Heart left ventricle (tissue), 16 donors: ENCODE results near the gene CLDN11. TPM values are rescaled to one million over a fixed set of nuclear protein-coding genes. Genes with fewer than 3 reads are reported as not detected.

Experiments
- ATAC-seq, 4 donors: fragments of 200-7000 bp; cut with Tn5 transposase; one replicate each; pipeline ENCODE4 v1.9.1; 2020 to 2022; ENCODE audit warnings: moderate library complexity in 4 of 4, mild to moderate bottlenecking in 3 of 4, moderate number of reproducible peaks in 1 of 4
- DNase-seq, 5 donors: peaks; one replicate each; pipeline ENCODE4 v3.0.0-alpha.2; 2020
- H3K27ac ChIP-seq, 12 donors: fragments of 200-600 bp; sonication (generic) in 4 of 12; one replicate each; pipeline versions ENCODE4 v1.5.0 to v1.8.0; 2016 to 2022; ENCODE audit warnings: mild to moderate bottlenecking in 2 of 12
- H3K27me3 ChIP-seq, 9 donors: fragments of 200-600 bp; sonication (generic) in 2 of 9; one replicate each; pipeline versions ENCODE4 v1.5.1 to v1.8.0; 2016 to 2022; ENCODE audit warnings: mild to moderate bottlenecking in 3 of 9
- H3K36me3 ChIP-seq, 9 donors: fragments of 200-600 bp; sonication (generic) in 2 of 9; one replicate each; pipeline versions ENCODE4 v1.5.0 to v1.8.0; 2018 to 2022; ENCODE audit warnings: mild to moderate bottlenecking in 2 of 9
- H3K4me1 ChIP-seq, 12 donors: fragments of 200-600 bp; sonication (generic) in 4 of 12; one replicate each; pipeline versions ENCODE4 v1.5.0 to v1.8.0; 2016 to 2022; ENCODE audit warnings: mild to moderate bottlenecking in 3 of 12
- H3K4me3 ChIP-seq, 12 donors: fragments of 200-600 bp; sonication (generic) in 4 of 12; one replicate each; pipeline versions ENCODE4 v1.5.0 to v1.8.0; 2017 to 2022; ENCODE audit warnings: mild to moderate bottlenecking in 9 of 12, moderate library complexity in 4 of 12
- H3K9me3 ChIP-seq, 12 donors: fragments of 200-600 bp; sonication (generic) in 4 of 12; one replicate each; pipeline versions ENCODE4 v1.5.0 to v1.8.0; 2016 to 2022; ENCODE audit warnings: mild to moderate bottlenecking in 1 of 12
- POLR2A ChIP-seq, 2 donors: fragments of 450-650 bp; IDR thresholded peaks; one replicate each; pipeline ENCODE4 v1.6.1; 2017; ENCODE audit warnings: antibody characterized with exemption in 2 of 2, mild to moderate bottlenecking in 2 of 2, moderate library complexity in 2 of 2
- WGBS, 4 donors: extraction: QIAGEN DNeasy Blood & Tissue Kit in 2 of 4; methylation state at CpG; one replicate each; pipeline versions ENCODE4 v1.1.5 to v1.1.7; 2013 to 2018; 5-methylcytosine and 5-hydroxymethylcytosine counted together
- intact Hi-C, 10 donors: fragments of 100-400 bp; cut with DNase I; formaldehyde crosslinking; loops; one replicate each; pipeline versions ENCODE4 v1.11.1 to v1.14.2; 2022
- polyA plus RNA-seq, 2 donors: library from polyadenylated mRNA; stranded (reverse); fragments of 200-250 nt; gene quantifications; one replicate each; pipeline ENCODE4 v1.2.3, GENCODE V29; 2013
- total RNA-seq, 9 donors: library from RNA; depleted of rRNA in 2 of 9; stranded (reverse); fragments of >200 nt in 2 of 9; fragmentation: NEBNext Ultra II Directional in 3 of 9; extraction: Animal tissue kit (Norgen Biotek cat#: 25700) in 3 of 9; gene quantifications; one replicate each; pipeline versions ENCODE4 v1.1.0 to v1.2.4, GENCODE V29; 2016 to 2023
- TF ChIP-seq, protein P1 (sequence below), 12 donors: fragments of 200-600 bp; sonication (generic) in 4 of 12; IDR thresholded peaks; one replicate each; pipeline versions ENCODE4 v1.5.0 to v1.8.0; 2018 to 2022; ENCODE audit warnings: antibody characterized with exemption in 12 of 12, mild to moderate bottlenecking in 5 of 12
- donor health status: ischemic (EF 13 %, LVEDD 7.1; RV severe dilation, severe dysfunction).
- donor health status: healthy with polysubstance abuse.
- donor health status: DM: no; HTN: yes; CAD: no.
- donor health status: DM: no; HTN: no; CAD: no.
- donor health status: ischemic (EF 25% LVEDD 6.9; RV normal size, moderate dysfunction).
- donor health status: ischemic (EF 25% LVEDD 5.7; RV mildly dilated, moderate dysfunction).
- donor health status: healthy.
- donor health status: DM: yes; HTN: yes; CAD: no.
- donor health status: ischemic (EF 35%, LVEDD 5.7; RV mildly dilated, moderate dysfunction).
- donor health status: nonischemic (EF 11% LVEDD 7.7; RV severe dilation, severe dysfunction).
- donor health status: DM: yes; HTN: yes; CAD: no.
- donor health status: PGD.
- donor health status: ischemic (EF 29% LVEDD 5.4; RV normal size, mild dysfunction).
- donor health status: nonischemic (EF 23%, LVEDD 6.1; RV moderate dilation, normal function).

Gene CLDN11
- total and polyA plus RNA-seq, 11 donors: 1.5 to 12.5 (median 3.0) TPM

GRCh38 chr3:170425491-170426239, 7.0 kb downstream of the CLDN11 start:
- peak overlapping the region in 1 of 12 donors; percentile 17 for H3K27ac ChIP-seq
- peaks cover 0 to 1% (median 0%) of the 10 kb centered on the region in 9 donors for H3K27me3 ChIP-seq
- H3K4me1 ChIP-seq: peaks cover 0 to 13% (median under 1%) of the 10 kb centered on the region in 12 donors
- intact Hi-C loops: loop anchor here in 1 of 10 donors (5.0 kb wide), 1 partner anchor 382 kb away; no protein-coding TSS in a partner anchor
- no peaks in the 10 kb centered on the region for H3K9me3 ChIP-seq
- TF ChIP-seq, protein P1, sequence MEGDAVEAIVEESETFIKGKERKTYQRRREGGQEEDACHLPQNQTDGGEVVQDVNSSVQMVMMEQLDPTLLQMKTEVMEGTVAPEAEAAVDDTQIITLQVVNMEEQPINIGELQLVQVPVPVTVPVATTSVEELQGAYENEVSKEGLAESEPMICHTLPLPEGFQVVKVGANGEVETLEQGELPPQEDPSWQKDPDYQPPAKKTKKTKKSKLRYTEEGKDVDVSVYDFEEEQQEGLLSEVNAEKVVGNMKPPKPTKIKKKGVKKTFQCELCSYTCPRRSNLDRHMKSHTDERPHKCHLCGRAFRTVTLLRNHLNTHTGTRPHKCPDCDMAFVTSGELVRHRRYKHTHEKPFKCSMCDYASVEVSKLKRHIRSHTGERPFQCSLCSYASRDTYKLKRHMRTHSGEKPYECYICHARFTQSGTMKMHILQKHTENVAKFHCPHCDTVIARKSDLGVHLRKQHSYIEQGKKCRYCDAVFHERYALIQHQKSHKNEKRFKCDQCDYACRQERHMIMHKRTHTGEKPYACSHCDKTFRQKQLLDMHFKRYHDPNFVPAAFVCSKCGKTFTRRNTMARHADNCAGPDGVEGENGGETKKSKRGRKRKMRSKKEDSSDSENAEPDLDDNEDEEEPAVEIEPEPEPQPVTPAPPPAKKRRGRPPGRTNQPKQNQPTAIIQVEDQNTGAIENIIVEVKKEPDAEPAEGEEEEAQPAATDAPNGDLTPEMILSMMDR (IDR thresholded peaks at IDR 0.05): no peak
- TF ChIP-seq POLR2A (IDR thresholded peaks at IDR 0.05): no peak
- 57 to 66% (median 65%) methylated on average over 11 of the region's 11 CpGs for WGBS, 4 donors
- DNase-seq (no peak), ATAC-seq (no peak)
- no peak overlapping the region for H3K4me3 ChIP-seq
- no peaks in the 10 kb centered on the region for H3K36me3 ChIP-seq

DNA sequence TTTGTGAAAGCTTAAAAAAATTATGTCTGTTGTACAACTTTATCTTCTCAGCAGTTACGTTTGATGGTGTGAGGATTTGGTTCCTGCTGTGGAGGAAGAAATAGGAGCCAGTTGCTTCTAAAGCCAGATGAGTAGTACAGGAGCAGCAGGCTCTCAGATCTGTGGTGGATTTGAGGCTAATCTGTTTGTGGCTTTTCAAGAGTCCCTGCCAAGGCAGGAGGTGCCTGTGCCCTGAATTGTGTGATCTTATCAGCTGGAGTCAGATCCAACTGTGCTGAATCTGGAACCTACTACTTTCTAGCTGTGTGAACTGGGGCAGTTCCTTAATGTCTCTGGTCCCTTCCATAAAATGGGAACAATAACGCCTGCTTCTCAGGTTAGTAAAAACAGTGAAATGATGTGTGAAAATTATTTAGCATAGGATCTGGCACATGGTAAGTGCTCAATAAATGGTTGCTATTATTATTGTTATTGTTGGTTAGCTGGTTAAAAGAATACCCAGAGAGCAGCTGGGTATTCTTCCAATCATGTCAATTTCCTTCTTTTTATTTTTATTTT, 7.7 kb downstream of the CLDN11 start:
- intact Hi-C loops: loop anchor here in 1 of 10 donors (5.0 kb wide), 1 partner anchor 381 kb away; no protein-coding TSS in a partner anchor
- ATAC-seq (no peak), DNase-seq (no peak)
- H3K4me3 ChIP-seq: no peak overlapping the region
- no peak overlapping the region for H3K27ac ChIP-seq
- H3K36me3 ChIP-seq: no peaks in the 10 kb centered on the region
- H3K27me3 ChIP-seq: no peaks in the 10 kb centered on the region
- TF ChIP-seq, protein P1 (IDR thresholded peaks at IDR 0.05): no peak
- no peak for TF ChIP-seq POLR2A (IDR thresholded peaks at IDR 0.05)
- WGBS, 4 donors: 64 to 87% (median 78%) methylated on average over 2 of the region's 2 CpGs
- no peaks in the 10 kb centered on the region for H3K9me3 ChIP-seq
- H3K4me1 ChIP-seq: peaks cover 0 to 6% (median 0%) of the 10 kb centered on the region in 12 donors

- no peak overlapping the region for H3K27ac ChIP-seq
- no peak overlapping the region for H3K4me3 ChIP-seq
- intact Hi-C loops: loop anchor here in 1 of 10 donors (5.0 kb wide), 1 partner anchor 379 kb away; no protein-coding TSS in a partner anchor
- no peaks in the 10 kb centered on the region for H3K36me3 ChIP-seq
- no peaks in the 10 kb centered on the region for H3K4me1 ChIP-seq
- no peak for ATAC-seq
- DNase-seq: no peak
- H3K9me3 ChIP-seq: no peaks in the 10 kb centered on the region
- WGBS, 4 donors: 82 to 90% (median 89%) methylated on average over 2 of the region's 2 CpGs
- no peaks in the 10 kb centered on the region for H3K27me3 ChIP-seq
- TF ChIP-seq, protein P1 (IDR thresholded peaks at IDR 0.05): no peak
- TF ChIP-seq POLR2A (IDR thresholded peaks at IDR 0.05): no peak
Observed at GRCh38 chr3:170428095-170428494, 9.4 kb downstream of the CLDN11 start.

GRCh38 chr3:170429050-170429449, 10.4 kb downstream of the CLDN11 start:
- Histone ChIP-seq H3K27me3 (no peaks in the 10 kb centered on the region), H3K4me1 (no peaks in the 10 kb centered on the region), H3K9me3 (no peaks in the 10 kb centered on the region), H3K27ac (no peak overlapping the region), H3K36me3 (peaks cover 0 to 3% (median 0%) of the 10 kb centered on the region in 9 donors), H3K4me3 (no peak overlapping the region)
- WGBS, 4 donors: 86 to 96% (median 91%) methylated on average over 1 of the region's 1 CpG
- intact Hi-C loops: loop anchor here in 1 of 10 donors (5.0 kb wide), 1 partner anchor 378 kb away; no protein-coding TSS in a partner anchor
- TF ChIP-seq, protein P1 (IDR thresholded peaks at IDR 0.05): no peak
- no peak for TF ChIP-seq POLR2A (IDR thresholded peaks at IDR 0.05)
- ATAC-seq (no peak), DNase-seq (no peak)
